OCI-LY7 (cell line): ENCODE data around the gene CBX8. TPM values are rescaled to one million over a fixed set of nuclear protein-coding genes. Genes with fewer than 3 reads are reported as not detected.

Experiments used
- BruUV-seq: library from RNA; stranded (reverse); fragments of 400-500 nt; replicated peaks from 2 replicates; lab custom pipeline; 2021; lab: Mats Ljungman, UMichigan
- CTCF ChIA-PET: fragments of 300-600 bp; sonication (Branson Sonifier 250); formaldehyde crosslinking; loops from one replicate; lab custom pipeline; 2022; ENCODE audit warnings: antibody characterized with exemption; ENCODE audit not compliant: unreplicated experiment; lab: Charles Lee
- POLR2A ChIA-PET: fragments of 300-600 bp; sonication (Branson Sonifier 250); formaldehyde crosslinking; loops from one replicate; lab custom pipeline; 2022; ENCODE audit warnings: antibody characterized with exemption; lab: Charles Lee
- DNase-seq: peaks from one replicate; pipeline ENCODE4 v3.0.0-alpha.2; 2015; ENCODE audit warnings: low spot score
- H2AFZ ChIP-seq: fragments of 200-600 bp; sonication (generic), shearing (Covaris generic); 2 replicates; pipeline ENCODE4 v1.6.1; 2014; ENCODE audit warnings: mild to moderate bottlenecking, antibody characterized with exemption, low read length, moderate library complexity
- H3K27ac ChIP-seq: fragments of 200-600 bp; sonication (generic); 2 replicates; pipeline ENCODE4 v1.5.1; 2014; ENCODE audit warnings: mixed run types, low read depth, mild to moderate bottlenecking, moderate library complexity, low read length, inconsistent platforms; ENCODE audit not compliant: poor library complexity, severe bottlenecking
- H3K36me3 ChIP-seq: fragments of 200-600 bp; sonication (generic); 2 replicates; pipeline ENCODE4 v1.6.1; 2014; ENCODE audit warnings: mild to moderate bottlenecking, antibody characterized with exemption, low read length, moderate library complexity, mixed read lengths; ENCODE audit not compliant: insufficient read depth
- H3K4me1 ChIP-seq: fragments of 200-600 bp; sonication (generic); 2 replicates; pipeline ENCODE4 v1.5.1; 2014; ENCODE audit warnings: mild to moderate bottlenecking, low read length; ENCODE audit not compliant: insufficient read depth, poor library complexity, severe bottlenecking
- H3K4me2 ChIP-seq: fragments of 200-600 bp; sonication (generic); 2 replicates; pipeline ENCODE4 v1.6.1; 2014; ENCODE audit warnings: mild to moderate bottlenecking, low read length
- H3K4me3 ChIP-seq: fragments of 200-600 bp; sonication (generic); 2 replicates; pipeline ENCODE4 v1.5.1; 2014; ENCODE audit warnings: mild to moderate bottlenecking, low read depth, low read length; ENCODE audit not compliant: poor library complexity, severe bottlenecking
- H3K79me2 ChIP-seq: fragments of 200-600 bp; sonication (generic); 2 replicates; pipeline ENCODE4 v1.6.1; 2016; ENCODE audit warnings: low read depth, mild to moderate bottlenecking, low read length, moderate library complexity, mixed read lengths; ENCODE audit not compliant: insufficient read depth
- H3K9me2 ChIP-seq: fragments of 200-600 bp; sonication (generic); 2 replicates; pipeline ENCODE4 v1.6.1; 2016; ENCODE audit warnings: mild to moderate bottlenecking, low read length, mixed read lengths; ENCODE audit not compliant: insufficient read depth
- H3K9me3 ChIP-seq: fragments of 200-600 bp; sonication (generic); 2 replicates; pipeline ENCODE4 v1.6.1; 2014; ENCODE audit warnings: mild to moderate bottlenecking, mixed run types, low read length, mixed read lengths
- H4K20me1 ChIP-seq: fragments of 200-600 bp; sonication (generic); 2 replicates; pipeline ENCODE4 v1.6.1; 2014; ENCODE audit warnings: mild to moderate bottlenecking, antibody characterized with exemption, low read length, moderate library complexity, mixed read lengths; ENCODE audit not compliant: insufficient read depth
- CTCF ChIP-seq: fragments of 200-600 bp; sonication (generic); conservative IDR thresholded peaks from 2 replicates; pipeline ENCODE4 v1.5.1; 2014; ENCODE audit warnings: mild to moderate bottlenecking, antibody characterized with exemption, low read length, moderate library complexity, mixed read lengths
- EZH2phosphoT487 ChIP-seq: fragments of 200-600 bp; sonication (generic); IDR thresholded peaks from 2 replicates; pipeline ENCODE4 v1.6.1; 2018; ENCODE audit warnings: low read depth, borderline replicate concordance, mild to moderate bottlenecking, mixed run types, antibody characterized with exemption, low read length, moderate library complexity, mixed read lengths
- intact Hi-C: fragments of 100-400 bp; cut with micrococcal nuclease; formaldehyde crosslinking; loops from one replicate; pipeline ENCODE4 v1.10.0; 2022; ENCODE audit not compliant: unreplicated experiment
- total RNA-seq, 2 experiments: library from RNA; depleted of rRNA in 1 of 2; stranded (reverse); fragments of >200 nt in 1 of 2; shearing (Covaris generic) in 1 of 2; gene quantifications; 2 replicates each; pipeline ENCODE4 v1.2.3, GENCODE V29; 2014 to 2022

The CBX8 gene
- total RNA-seq, 2 experiments from 2014 or later = 7.5 to 16.3 TPM

GRCh38 chr17:79824234-79824633 is 27.4 kb upstream of the CBX8 start:
- H4K20me1 ChIP-seq = no peaks in the 10 kb centered on the region
- BruUV-seq = no TSS peak
- peaks cover 13% of the 10 kb centered on the region for H3K4me1 ChIP-seq
- H3K36me3 ChIP-seq = no peaks in the 10 kb centered on the region
- no peak for DNase-seq
- no peaks in the 10 kb centered on the region for H3K9me2 ChIP-seq
- H3K4me2 ChIP-seq = no peak overlapping the region
- no peak overlapping the region for H3K4me3 ChIP-seq
- no peak overlapping the region for H3K27ac ChIP-seq
- POLR2A ChIA-PET = no interaction called here
- H3K9me3 ChIP-seq = no peaks in the 10 kb centered on the region
- H3K79me2 ChIP-seq = no peaks in the 10 kb centered on the region
- no peak for TF ChIP-seq EZH2phosphoT487
- TF ChIP-seq CTCF = no peak
- CTCF ChIA-PET = interaction anchor here (0.7 kb wide), 1 partner anchor 13 kb away, joined by 3 read pairs; no protein-coding TSS in a partner anchor
- H2AFZ ChIP-seq = no peak overlapping the region
- intact Hi-C loops = no loop called here

- Histone ChIP-seq H4K20me1 (no peaks in the 10 kb centered on the region), H3K79me2 (no peaks in the 10 kb centered on the region), H3K4me2 (no peak overlapping the region), H3K9me3 (no peaks in the 10 kb centered on the region), H3K4me3 (no peak overlapping the region), H3K4me1 (peaks cover 21% of the 10 kb centered on the region), H3K9me2 (no peaks in the 10 kb centered on the region), H2AFZ (no peak overlapping the region), H3K27ac (no peak overlapping the region), H3K36me3 (no peaks in the 10 kb centered on the region)
- intact Hi-C loops = no loop called here
- CTCF ChIA-PET = no interaction called here
- BruUV-seq = no TSS peak
- POLR2A ChIA-PET = interaction anchor here (0.7 kb wide), 1 partner anchor 8 kb away, joined by 4 read pairs; no protein-coding TSS in a partner anchor
- no peak for DNase-seq
- TF ChIP-seq CTCF (no peak), EZH2phosphoT487 (no peak)
Measured at GRCh38 chr17:79822583-79823124, 25.8 kb upstream of the CBX8 start.

- Histone ChIP-seq H3K9me3 (no peaks in the 10 kb centered on the region), H3K27ac (no peak overlapping the region), H3K4me2 (no peak overlapping the region), H4K20me1 (no peaks in the 10 kb centered on the region), H3K9me2 (no peaks in the 10 kb centered on the region), H3K36me3 (no peaks in the 10 kb centered on the region), H3K4me3 (no peak overlapping the region), H3K4me1 (peaks cover 21% of the 10 kb centered on the region), H2AFZ (no peak overlapping the region), H3K79me2 (no peaks in the 10 kb centered on the region)
- no peak for TF ChIP-seq EZH2phosphoT487
- no peak for TF ChIP-seq CTCF
- ChIA-PET POLR2A (interaction anchor here (0.6 kb wide), 1 partner anchor 14 kb away, joined by 3 read pairs; no protein-coding TSS in a partner anchor), CTCF (interaction anchor here (1.5 kb wide), 1 partner anchor 16 kb away, joined by 4 read pairs; no protein-coding TSS in a partner anchor)
- intact Hi-C loops = no loop called here
- no TSS peak for BruUV-seq
- DNase-seq = no peak
Measured at GRCh38 chr17:79821331-79822095, 24.6 kb upstream of the CBX8 start.
